Brain microvascular endothelial cell (primary cell): Measurements from ENCODE around the gene ABCB4.
A peak's percentile ranks its signal among the peaks of the same experiment; 100 is the strongest.

Source experiments
- DNase-seq: peaks from one replicate; pipeline ENCODE4 v3.0.0-alpha.2; 2020
- H3K27ac ChIP-seq: fragments of 250-450 bp; sonication (Bioruptor Pico); 2 replicates; pipeline ENCODE4 v1.5.1; 2020; ENCODE audit warnings: mild to moderate bottlenecking, moderate library complexity
- H3K27me3 ChIP-seq: fragments of 250-450 bp; sonication (Bioruptor Pico); replicated peaks from 2 replicates; pipeline ENCODE4 v1.5.1; 2020; ENCODE audit warnings: mild to moderate bottlenecking
- H3K36me3 ChIP-seq: fragments of 250-450 bp; sonication (Bioruptor Pico); replicated peaks from 2 replicates; pipeline ENCODE4 v1.5.1; 2020; ENCODE audit warnings: mild to moderate bottlenecking
- H3K4me3 ChIP-seq: 2 replicates; pipeline ENCODE4 v1.5.1; 2011; ENCODE audit warnings: low read depth, mild to moderate bottlenecking, control low read depth, low read length, moderate library complexity
- CTCF ChIP-seq: IDR thresholded peaks from 2 replicates; pipeline ENCODE4 v1.5.1; 2011; ENCODE audit warnings: low read depth, mild to moderate bottlenecking, moderate library complexity, low read length, control low read depth, inconsistent platforms; ENCODE audit errors: missing control alignments
- in situ Hi-C: cut with HindIII; loops from 2 replicates; pipeline ENCODE4 v1.10.0; 2017; ENCODE audit warnings: low sequenced_read_pairs, low pct_ligation_motif_present

ABCB4 gene

GRCh38 chr7:87404674-87405073, 70.8 kb downstream of the ABCB4 start:
- TF ChIP-seq CTCF: no peak
- Histone ChIP-seq H3K27me3 (no peaks in the 10 kb centered on the region), H3K27ac (no peak overlapping the region), H3K36me3 (no peaks in the 10 kb centered on the region), H3K4me3 (no peak overlapping the region)
- in situ Hi-C loops: loop anchor here (25.0 kb wide), 1 partner anchor 92 kb away; no protein-coding TSS in a partner anchor
- DNase-seq: no peak

- peak; percentile 5 for DNase-seq
- TF ChIP-seq CTCF: no peak
- in situ Hi-C loops: no loop called here
- Histone ChIP-seq H3K4me3 (no peak overlapping the region), H3K36me3 (no peaks in the 10 kb centered on the region), H3K27ac (no peak overlapping the region), H3K27me3 (no peaks in the 10 kb centered on the region)
These were observed 77.0 kb downstream of the ABCB4 start for GRCh38 chr7:87398446-87398845.

- no peaks in the 10 kb centered on the region for H3K36me3 ChIP-seq
- no peak for TF ChIP-seq CTCF
- in situ Hi-C loops: no loop called here
These were observed 79.9 kb downstream of the ABCB4 start for GRCh38 chr7:87395442-87396020.

GRCh38 chr7:87391020-87391701, 84.3 kb downstream of the ABCB4 start:
- Histone ChIP-seq H3K27ac (no peak overlapping the region), H3K36me3 (no peaks in the 10 kb centered on the region), H3K27me3 (no peaks in the 10 kb centered on the region), H3K4me3 (no peak overlapping the region)
- TF ChIP-seq CTCF: no peak
- no peak for DNase-seq
- in situ Hi-C loops: no loop called here

More at GRCh38 chr7:87395442-87396020, 79.9 kb downstream of the ABCB4 start:
- Histone ChIP-seq H3K4me3 (no peak overlapping the region), H3K27ac (no peak overlapping the region), H3K27me3 (no peaks in the 10 kb centered on the region)
- no peak for DNase-seq

GRCh38 chr7:87380905-87381304, 94.6 kb downstream of the ABCB4 start:
- Histone ChIP-seq H3K4me3 (no peak overlapping the region), H3K27ac (no peak overlapping the region), H3K27me3 (no peaks in the 10 kb centered on the region), H3K36me3 (no peaks in the 10 kb centered on the region)
- in situ Hi-C loops: no loop called here
- no peak for TF ChIP-seq CTCF
- DNase-seq: no peak
